GM12891 (cell line): ENCODE measurements around the gene SCIMP.
A peak's percentile ranks its signal among the peaks of the same experiment; 100 is the strongest.

Experiments
- POLR2A ChIP-seq: IDR thresholded peaks from 2 replicates; pipeline ENCODE4 v1.6.1; 2011; ENCODE audit warnings: low read depth, low read length, control low read depth
- POLR2AphosphoS5 ChIP-seq: IDR thresholded peaks from 2 replicates; pipeline ENCODE4 v1.6.1; 2011; ENCODE audit warnings: low read depth, low read length, control low read depth
- SPI1 ChIP-seq: IDR thresholded peaks from 2 replicates; pipeline ENCODE4 v1.6.1; 2011; ENCODE audit warnings: low read depth, low read length, control low read depth
- TAF1 ChIP-seq: IDR thresholded peaks from 2 replicates; pipeline ENCODE4 v1.6.1; 2011; ENCODE audit warnings: low read depth, low read length, control low read depth

- TF ChIP-seq POLR2A (no peak), TAF1 (no peak), POLR2AphosphoS5 (no peak), SPI1 (peak; percentile 59)
These were observed 20.4 kb upstream of the SCIMP start for GRCh38 chr17:5254903-5255521.
